ENCODE data around the gene PARD6B. TPM values are rescaled to one million over a fixed set of nuclear protein-coding genes. Genes with fewer than 3 reads are reported as not detected.

Gene PARD6B
- total RNA-seq, 1 donor from 2014 or later = 7.1 TPM

DNA sequence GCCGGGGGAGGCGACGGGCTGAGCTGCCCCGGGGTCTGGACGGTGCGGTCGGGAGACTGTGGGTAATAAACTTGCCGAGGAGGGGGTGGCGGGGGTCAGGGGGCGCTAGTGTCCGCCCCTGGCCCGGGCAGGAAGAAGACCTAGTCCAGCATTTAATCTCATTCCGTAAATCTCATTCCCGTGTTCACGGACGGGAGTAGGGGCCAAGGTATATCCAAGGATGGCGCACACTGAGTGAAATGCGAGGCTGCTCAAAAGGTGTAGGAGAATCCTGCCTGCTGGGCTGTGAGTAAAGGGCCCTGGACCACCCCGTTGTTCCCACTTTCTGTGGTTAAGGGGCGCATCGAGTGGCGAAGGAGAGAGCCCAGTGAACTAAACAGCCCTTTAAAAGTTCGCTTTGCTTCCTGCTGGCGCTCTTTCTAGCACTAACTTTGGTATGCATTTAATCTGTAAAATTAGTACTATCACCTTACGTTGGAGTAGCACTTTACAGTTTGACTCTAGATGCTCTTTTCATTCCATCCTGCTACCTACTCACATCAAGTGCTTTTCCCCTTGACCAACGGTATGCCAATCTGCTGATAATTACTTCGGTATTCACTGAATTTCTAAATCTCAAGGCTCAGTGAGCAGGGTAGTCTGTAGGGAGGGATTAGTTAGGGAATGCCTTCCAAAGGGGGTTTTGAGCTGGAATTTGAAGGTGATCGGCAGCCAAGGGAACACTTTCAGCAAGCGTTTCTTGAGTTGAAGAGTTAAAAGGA is 730 bp downstream of the PARD6B start:
- Mint-ChIP-seq H3K27ac (ENCODE audit: unreplicated experiment) (no peak overlapping the region), H3K36me3 (ENCODE audit: low read depth, unreplicated experiment) (no peaks in the 10 kb centered on the region), H3K4me1 (ENCODE audit: unreplicated experiment) (peaks cover 10% of the 10 kb centered on the region), H3K4me3 (ENCODE audit: unreplicated experiment) (peak overlapping the region; percentile 91), H3K27me3 (ENCODE audit: unreplicated experiment) (peaks cover 8% of the 10 kb centered on the region), H3K9me3 (ENCODE audit: unreplicated experiment) (no peaks in the 10 kb centered on the region)
- TF ChIP-seq, protein P1, sequence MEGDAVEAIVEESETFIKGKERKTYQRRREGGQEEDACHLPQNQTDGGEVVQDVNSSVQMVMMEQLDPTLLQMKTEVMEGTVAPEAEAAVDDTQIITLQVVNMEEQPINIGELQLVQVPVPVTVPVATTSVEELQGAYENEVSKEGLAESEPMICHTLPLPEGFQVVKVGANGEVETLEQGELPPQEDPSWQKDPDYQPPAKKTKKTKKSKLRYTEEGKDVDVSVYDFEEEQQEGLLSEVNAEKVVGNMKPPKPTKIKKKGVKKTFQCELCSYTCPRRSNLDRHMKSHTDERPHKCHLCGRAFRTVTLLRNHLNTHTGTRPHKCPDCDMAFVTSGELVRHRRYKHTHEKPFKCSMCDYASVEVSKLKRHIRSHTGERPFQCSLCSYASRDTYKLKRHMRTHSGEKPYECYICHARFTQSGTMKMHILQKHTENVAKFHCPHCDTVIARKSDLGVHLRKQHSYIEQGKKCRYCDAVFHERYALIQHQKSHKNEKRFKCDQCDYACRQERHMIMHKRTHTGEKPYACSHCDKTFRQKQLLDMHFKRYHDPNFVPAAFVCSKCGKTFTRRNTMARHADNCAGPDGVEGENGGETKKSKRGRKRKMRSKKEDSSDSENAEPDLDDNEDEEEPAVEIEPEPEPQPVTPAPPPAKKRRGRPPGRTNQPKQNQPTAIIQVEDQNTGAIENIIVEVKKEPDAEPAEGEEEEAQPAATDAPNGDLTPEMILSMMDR (IDR thresholded peaks at IDR 0.05; ENCODE audit: unreplicated experiment) = no peak
- no peak for DNase-seq (ENCODE audit: low spot score)

DNA sequence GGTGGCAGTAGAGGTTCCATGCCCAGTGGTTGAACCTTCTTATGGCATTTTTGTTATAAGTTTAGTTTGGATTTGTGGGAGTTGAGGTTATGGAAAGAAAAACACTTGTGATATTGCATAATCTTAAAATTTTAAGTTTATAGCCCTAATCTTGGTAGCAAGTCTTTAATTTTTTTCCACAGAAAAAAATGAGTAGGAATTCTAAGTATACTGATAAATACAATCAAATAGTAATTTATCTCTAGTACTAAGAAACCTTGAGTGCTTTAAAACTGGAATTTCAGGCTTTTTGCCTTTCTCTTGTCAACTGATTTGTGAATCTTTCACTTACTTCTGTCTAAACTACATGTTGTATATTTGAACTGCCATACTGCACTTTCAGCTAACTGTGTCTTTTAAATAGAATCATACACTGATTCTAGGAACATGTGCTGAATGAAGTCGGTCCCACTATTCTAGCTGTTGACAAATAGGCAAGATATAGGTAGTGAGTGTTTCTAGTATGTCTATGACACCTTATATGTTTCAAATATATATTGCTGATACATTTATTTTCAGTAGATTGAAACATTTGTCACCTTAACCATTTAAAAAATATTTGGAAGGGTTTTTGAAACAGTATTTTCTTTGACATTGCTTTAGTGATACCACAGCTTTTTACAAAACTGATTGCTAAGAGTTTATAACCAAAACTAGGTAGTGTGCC is 2.4 kb downstream of the PARD6B start:
- no peak overlapping the region for H3K27ac Mint-ChIP-seq (ENCODE audit: unreplicated experiment)

DNA sequence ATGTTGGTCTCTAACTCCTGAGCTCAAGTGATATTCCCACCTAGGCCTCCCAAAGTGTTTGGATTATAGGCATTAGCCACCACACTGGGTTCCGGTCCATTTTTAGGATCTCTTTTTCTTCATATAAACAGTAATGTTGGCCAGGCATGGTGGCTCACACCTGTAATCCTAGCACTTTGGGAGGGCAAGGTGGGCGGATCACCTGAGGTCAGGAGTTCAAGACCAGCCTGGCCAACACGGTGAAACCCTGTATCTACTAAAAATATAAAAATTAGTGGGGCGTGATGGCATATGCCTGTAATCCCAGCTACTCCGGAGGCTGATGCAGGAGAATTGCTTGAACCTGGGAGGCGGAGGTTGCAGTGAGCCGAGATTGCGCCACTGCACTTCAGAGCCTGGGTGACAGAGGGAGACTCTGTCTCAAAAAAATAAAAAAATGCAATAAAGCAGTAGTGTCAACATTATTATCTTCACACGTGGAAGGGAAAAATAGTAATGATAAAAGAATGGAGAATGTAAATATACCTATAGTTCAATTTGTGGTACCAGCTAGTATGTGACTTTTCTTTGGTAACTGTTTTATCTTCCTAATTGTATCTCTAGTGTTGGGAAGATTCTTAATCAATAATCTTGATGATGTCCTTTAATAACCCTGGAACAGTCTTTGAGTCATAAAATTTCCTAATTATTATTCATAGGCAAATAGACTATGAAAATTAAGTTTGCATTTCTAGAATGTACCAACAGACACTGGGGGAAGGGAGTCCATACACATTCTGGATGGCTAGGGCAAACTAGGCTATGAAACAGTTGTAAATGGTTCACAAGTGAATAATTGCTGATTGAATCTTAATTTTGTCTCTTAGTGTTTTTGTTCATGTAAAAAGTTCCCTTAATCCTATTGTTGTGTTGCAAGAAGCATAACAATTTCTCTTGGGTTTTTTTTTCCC is 3.6 kb downstream of the PARD6B start:
- Mint-ChIP-seq H3K9me3 (ENCODE audit: unreplicated experiment) (no peaks in the 10 kb centered on the region), H3K36me3 (ENCODE audit: low read depth, unreplicated experiment) (no peaks in the 10 kb centered on the region), H3K27me3 (ENCODE audit: unreplicated experiment) (peaks cover 8% of the 10 kb centered on the region), H3K4me3 (ENCODE audit: unreplicated experiment) (no peak overlapping the region), H3K4me1 (ENCODE audit: unreplicated experiment) (peaks cover 15% of the 10 kb centered on the region), H3K27ac (ENCODE audit: unreplicated experiment) (no peak overlapping the region)
- TF ChIP-seq, protein P1 (IDR thresholded peaks at IDR 0.05; ENCODE audit: unreplicated experiment) = no peak
- DNase-seq (ENCODE audit: low spot score) = no peak

More for the DNA sequence above, 2.4 kb downstream of the PARD6B start:
- TF ChIP-seq, protein P1 (IDR thresholded peaks at IDR 0.05; ENCODE audit: unreplicated experiment) = no peak
- Mint-ChIP-seq H3K9me3 (ENCODE audit: unreplicated experiment) (no peaks in the 10 kb centered on the region), H3K4me3 (ENCODE audit: unreplicated experiment) (no peak overlapping the region), H3K36me3 (ENCODE audit: low read depth, unreplicated experiment) (no peaks in the 10 kb centered on the region), H3K27me3 (ENCODE audit: unreplicated experiment) (peaks cover 8% of the 10 kb centered on the region), H3K4me1 (ENCODE audit: unreplicated experiment) (peaks cover 10% of the 10 kb centered on the region)
- DNase-seq (ENCODE audit: low spot score) = no peak

DNA sequence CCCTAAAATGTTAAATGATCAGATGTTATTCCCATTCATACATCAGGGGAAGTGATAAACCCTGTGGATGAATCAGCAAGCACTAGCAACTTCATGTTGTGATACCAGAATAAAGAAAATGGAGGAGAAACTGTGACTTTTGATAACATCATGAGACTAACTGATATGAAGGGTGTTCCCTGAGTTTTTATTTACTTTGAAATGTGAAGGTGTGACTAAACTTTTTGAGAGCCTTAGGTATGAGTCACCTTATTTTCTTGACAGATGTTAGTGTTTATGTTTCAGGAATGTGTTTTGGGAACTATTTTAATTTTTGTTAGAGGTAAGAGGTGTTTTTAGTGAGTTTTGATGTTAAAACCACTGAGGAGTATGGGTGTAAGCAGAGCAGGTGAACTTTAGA is 4.4 kb downstream of the PARD6B start:
- TF ChIP-seq, protein P1 (IDR thresholded peaks at IDR 0.05; ENCODE audit: unreplicated experiment) = no peak
- Mint-ChIP-seq H3K4me3 (ENCODE audit: unreplicated experiment) (no peak overlapping the region), H3K9me3 (ENCODE audit: unreplicated experiment) (no peaks in the 10 kb centered on the region), H3K27ac (ENCODE audit: unreplicated experiment) (no peak overlapping the region), H3K4me1 (ENCODE audit: unreplicated experiment) (peaks cover 12% of the 10 kb centered on the region), H3K27me3 (ENCODE audit: unreplicated experiment) (peaks cover 4% of the 10 kb centered on the region), H3K36me3 (ENCODE audit: low read depth, unreplicated experiment) (no peaks in the 10 kb centered on the region)
- no peak for DNase-seq (ENCODE audit: low spot score)

Data from endothelial cell (in vitro differentiated cells).